Epithelial cell of esophagus (primary cell): ENCODE measurements around the gene ZBTB42.

ENCODE experiments used
- DNase-seq: peaks from one replicate; pipeline ENCODE4 v3.0.0; 2010; ENCODE audit warnings: low read depth
- H3K4me3 ChIP-seq: 2 replicates; pipeline ENCODE4 v1.5.1; 2011; ENCODE audit warnings: mild to moderate bottlenecking, low read length, control low read depth
- TF ChIP-seq, protein P1 (sequence below): IDR thresholded peaks from 2 replicates; pipeline ENCODE4 v1.5.1; 2011; ENCODE audit warnings: low read depth, mild to moderate bottlenecking, low read length, control low read depth, inconsistent platforms; ENCODE audit not compliant: insufficient read depth; ENCODE audit errors: missing control alignments

Gene ZBTB42

DNA sequence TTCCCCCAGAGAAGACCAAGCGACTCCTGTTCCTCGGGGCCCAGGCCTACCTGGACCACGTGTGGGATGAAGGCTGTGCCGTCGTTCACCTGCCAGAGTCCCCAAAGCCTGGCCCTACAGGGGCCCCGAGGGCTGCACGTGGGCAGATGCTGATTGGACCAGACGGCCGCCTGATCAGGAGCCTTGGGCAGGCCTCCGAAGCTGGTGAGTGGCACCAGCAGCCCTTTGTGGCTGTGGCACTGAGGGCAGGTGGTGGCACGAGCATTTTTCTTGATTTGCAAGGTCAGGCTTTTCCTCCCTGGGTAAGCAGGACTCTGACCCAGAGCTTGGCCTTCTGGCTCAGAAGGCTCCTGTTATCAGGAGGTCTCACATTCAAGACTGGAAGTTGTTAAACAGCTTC is 45.3 kb upstream of the ZBTB42 start:
- no peak for DNase-seq
- TF ChIP-seq, protein P1, sequence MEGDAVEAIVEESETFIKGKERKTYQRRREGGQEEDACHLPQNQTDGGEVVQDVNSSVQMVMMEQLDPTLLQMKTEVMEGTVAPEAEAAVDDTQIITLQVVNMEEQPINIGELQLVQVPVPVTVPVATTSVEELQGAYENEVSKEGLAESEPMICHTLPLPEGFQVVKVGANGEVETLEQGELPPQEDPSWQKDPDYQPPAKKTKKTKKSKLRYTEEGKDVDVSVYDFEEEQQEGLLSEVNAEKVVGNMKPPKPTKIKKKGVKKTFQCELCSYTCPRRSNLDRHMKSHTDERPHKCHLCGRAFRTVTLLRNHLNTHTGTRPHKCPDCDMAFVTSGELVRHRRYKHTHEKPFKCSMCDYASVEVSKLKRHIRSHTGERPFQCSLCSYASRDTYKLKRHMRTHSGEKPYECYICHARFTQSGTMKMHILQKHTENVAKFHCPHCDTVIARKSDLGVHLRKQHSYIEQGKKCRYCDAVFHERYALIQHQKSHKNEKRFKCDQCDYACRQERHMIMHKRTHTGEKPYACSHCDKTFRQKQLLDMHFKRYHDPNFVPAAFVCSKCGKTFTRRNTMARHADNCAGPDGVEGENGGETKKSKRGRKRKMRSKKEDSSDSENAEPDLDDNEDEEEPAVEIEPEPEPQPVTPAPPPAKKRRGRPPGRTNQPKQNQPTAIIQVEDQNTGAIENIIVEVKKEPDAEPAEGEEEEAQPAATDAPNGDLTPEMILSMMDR, result no peak
- H3K4me3 ChIP-seq, result no peak overlapping the region

- no peak overlapping the region for H3K4me3 ChIP-seq
- no peak for DNase-seq
- TF ChIP-seq, protein P1, result no peak
These were observed 44.2 kb upstream of the ZBTB42 start for GRCh38 chr14:104756477-104757237.

DNA sequence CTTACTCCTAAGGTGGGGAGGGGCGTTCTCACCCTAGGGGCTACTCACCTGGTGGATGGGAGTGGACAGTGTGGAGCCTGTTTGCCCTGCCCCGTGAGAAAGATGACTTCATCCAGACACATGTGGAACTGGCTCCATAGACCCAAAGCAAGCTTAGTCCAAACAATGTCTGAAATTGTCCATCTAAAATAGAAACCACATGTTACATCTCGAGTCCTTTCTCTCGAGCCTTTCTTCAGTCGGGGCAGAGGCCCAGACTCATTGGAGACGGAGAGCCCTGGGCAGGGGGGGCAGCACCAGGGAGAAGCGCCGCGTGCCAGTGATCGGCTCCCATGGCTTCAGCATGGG is 43.7 kb upstream of the ZBTB42 start:
- TF ChIP-seq, protein P1, result no peak
- no peak overlapping the region for H3K4me3 ChIP-seq

GRCh38 chr14:104757681-104758392 is 43.1 kb upstream of the ZBTB42 start:
- no peak overlapping the region for H3K4me3 ChIP-seq
- TF ChIP-seq, protein P1, result no peak
- DNase-seq, result no peak

More for the DNA sequence above, 43.7 kb upstream of the ZBTB42 start:
- no peak for DNase-seq

DNA sequence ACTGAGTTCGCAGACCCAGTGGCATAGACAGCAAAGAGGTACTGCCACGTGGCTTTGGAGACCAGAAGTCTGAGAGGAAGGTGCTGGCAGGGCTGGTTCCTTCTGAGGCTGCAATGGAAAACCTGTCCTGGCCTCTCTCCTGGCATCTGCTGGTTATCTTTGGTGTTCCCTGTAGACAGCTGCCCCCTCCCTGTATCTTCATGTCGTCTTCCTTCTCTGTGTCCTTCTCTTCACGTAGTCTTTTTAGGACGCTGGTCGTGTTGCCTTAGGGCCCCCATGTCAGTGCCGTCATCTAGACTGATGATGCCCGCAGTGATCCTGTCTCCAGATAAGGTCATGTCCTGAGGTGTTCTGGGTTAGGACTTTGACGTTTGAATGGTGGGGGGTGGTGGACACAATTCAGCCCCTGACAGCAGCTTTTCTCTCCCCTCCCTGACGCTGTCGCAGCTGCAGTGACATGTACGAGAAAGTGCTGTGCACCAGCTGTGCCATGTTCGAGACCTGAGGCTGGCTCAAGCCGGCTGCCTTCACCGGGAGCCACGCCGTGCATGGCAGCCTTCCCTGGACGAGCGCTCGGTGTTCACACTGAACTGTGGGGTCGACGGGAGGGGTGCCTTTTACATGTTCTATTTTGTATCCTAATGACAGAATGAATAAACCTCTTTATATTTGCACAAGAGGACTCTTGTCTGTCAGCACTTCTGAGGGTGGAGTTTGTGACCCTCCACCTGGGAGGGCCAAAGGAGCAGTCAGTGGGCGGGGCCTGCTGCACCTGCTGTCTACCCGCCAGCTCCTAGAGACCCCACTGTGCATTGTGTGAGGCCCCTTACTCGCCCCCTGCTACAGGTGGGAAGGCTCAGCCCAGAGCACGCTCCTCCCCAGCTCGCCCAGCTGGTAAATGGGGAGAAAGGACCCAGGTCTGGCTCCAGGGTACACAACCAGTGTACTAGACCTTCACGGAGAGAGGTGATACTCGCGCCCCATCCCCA is 41.6 kb upstream of the ZBTB42 start:
- no peak for DNase-seq
- TF ChIP-seq, protein P1, result no peak
- no peak overlapping the region for H3K4me3 ChIP-seq

DNA sequence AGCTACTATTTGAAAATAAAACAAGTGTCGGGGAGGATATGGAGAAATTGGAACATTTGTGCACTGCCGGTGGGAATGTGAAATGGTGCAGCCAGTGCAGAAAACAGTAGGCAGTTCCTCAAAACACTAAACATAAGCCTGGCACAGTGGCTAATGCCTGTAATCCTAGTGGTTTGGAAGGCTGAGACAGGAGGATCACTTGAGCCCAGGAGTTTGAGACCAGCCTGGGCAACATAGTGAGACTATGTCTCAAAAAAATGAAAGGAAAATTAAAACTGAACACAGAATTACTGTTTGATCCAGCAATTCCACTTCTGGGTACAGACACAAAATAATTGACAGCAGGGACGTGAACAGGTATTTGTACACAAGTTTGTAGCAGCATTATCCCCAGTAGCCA is 35.4 kb upstream of the ZBTB42 start:
- no peak for DNase-seq
- H3K4me3 ChIP-seq, result no peak overlapping the region
- TF ChIP-seq, protein P1, result no peak
